Non-pigmented ciliary epithelial cell (primary cell): ENCODE measurements around the gene RCAN2.

Source experiments
- DNase-seq: peaks from one replicate; pipeline ENCODE4 v3.0.0-alpha.2; 2010; ENCODE audit warnings: low read depth

Gene RCAN2

DNA sequence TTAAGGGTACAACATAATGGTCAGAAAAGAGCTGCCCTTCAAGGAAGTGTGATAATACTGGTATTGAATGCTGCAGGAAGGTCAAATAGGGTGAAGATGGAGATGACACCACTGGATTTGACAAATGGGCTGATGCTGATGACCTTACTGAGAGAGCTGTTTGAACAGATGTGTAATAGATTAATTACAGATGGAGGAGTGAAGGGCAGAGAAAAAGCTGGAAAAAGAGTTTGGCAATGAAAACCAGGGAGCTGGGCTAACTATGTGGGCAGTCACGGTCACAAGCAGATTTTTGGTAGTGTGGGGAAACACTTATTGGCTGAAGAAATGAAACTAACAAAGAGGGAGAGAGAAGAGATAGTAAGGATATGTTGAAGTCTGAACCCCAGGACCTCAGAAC is 236.9 kb downstream of the RCAN2 start:
- DNase-seq: no peak

DNA sequence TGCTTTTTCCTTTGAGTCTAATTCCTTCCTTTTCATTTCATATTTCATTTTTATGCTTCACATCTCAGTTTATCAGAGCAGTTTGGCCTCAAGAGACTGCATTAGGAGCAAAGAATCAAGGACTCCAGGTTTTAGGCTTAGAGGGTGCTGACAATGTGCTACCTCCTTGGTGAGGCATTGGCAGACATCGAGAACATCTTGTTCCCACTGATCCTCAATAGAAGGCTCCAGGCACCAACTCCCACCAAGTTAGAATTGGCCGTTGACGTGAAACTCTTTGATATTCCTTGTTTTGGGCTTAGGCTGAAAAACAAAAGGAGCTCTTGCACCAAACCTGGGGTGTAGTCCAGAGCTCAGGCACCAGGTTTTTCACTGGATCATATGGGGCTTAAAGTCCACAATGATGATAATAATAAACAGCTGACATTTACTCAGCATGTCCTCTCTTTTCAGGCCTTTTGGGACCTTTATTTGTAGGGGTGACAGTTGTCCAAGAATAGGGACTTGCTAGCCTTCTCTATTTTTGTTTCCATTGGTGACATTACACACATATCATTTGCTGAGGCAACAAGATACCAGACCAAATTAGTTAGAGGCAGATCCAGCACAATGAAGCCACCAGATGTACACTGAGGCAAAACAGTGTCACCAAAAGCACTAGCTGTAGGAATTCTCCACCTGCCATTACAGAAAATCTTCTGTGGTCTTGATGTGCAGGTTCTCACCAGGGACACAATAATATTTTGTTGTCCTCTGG is 239.5 kb downstream of the RCAN2 start:
- no peak for DNase-seq

DNA sequence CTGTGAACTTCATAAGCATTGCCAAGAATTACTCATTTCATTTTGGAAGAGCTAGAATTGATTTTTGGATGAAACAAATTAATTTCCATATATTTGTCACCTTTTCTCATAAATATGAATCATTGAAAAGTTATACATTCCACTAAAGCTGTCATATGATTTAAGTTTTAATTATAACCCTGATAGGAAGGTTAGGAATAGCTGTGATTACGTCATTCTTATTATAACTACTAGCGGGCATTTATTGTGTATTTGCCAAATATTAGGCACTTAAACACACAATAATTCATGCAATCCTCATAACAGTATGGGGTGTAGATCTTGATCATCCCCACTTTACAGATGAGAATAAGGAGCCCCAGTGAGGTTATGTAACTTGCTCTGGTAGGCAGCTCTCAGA is 243.1 kb downstream of the RCAN2 start:
- no peak for DNase-seq

DNA sequence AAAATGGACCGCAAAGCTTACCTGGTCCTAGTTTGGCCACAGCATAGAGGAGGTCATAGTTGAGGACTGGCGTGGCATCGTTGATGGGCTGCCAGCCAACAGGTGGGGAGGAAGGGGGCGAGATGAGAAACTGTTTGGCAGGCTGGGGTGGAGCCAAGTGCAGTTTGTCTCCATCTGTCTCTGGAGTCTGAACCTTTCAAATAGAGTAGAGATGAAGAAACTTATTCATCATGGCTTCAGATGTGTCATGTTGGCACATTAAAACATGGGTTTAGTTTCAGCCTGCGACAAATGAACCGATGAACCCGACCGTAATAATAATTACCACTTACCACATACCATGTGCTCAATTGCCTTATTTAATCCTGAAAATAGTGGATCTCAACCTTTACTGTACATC is 244.5 kb downstream of the RCAN2 start:
- no peak for DNase-seq

DNA sequence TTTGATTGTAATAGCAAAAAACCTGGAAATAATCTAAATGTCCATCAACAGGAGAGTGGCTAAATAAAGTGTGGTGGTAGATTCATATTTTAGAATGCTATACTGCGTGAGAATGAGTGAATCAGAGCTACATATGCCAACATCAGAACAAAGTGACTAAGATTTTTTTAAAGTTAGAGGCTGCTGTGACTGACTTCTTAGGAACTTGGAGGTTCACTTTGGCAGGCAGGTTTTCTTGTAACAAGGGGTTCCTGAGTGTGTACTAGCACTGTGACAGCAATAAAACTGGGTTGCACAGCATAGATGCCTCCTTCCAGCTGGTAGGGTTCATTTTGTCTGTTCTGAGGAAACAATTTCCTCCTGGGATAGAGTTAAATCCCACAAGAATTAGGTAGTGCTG is 245.2 kb downstream of the RCAN2 start:
- DNase-seq: no peak

DNA sequence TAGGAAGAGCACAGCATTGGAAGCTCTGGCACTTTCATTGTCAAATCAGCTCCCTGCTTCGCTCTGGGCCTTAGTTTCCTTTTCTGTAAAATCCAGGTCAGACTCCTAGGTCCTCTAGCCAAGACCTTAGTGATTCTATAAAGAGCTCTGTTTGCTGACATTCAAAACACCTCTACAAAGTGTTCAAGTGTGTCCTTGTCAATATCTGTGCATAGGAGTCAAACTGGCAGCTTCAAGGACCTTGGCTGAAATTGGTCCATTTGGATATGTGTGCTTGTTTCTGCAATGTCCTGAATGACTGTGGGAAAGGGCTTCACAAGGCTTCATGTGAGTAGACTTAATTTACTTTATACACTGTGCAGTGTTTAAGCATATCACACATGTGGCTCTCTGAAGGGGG is 246.6 kb downstream of the RCAN2 start:
- no peak for DNase-seq

DNA sequence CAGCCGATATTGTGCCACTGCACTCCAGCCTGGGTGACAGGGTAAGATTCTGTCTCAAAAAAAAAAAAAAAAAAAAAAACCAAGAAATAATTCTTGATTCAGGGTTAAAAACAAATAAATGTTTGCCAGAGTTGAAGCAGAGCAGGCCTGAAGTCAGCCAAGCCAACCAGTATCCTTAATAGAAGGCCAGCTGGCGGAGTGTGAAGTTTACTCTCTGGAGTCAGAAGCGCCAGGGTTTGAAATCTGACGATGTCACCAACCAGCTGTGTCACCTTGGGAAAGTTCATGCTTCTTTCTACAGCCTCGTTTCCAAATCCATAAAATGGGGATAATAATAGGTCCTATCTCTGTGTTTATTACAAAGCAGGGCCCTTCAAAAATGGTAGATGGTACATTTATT is 247.5 kb downstream of the RCAN2 start:
- no peak for DNase-seq

DNA sequence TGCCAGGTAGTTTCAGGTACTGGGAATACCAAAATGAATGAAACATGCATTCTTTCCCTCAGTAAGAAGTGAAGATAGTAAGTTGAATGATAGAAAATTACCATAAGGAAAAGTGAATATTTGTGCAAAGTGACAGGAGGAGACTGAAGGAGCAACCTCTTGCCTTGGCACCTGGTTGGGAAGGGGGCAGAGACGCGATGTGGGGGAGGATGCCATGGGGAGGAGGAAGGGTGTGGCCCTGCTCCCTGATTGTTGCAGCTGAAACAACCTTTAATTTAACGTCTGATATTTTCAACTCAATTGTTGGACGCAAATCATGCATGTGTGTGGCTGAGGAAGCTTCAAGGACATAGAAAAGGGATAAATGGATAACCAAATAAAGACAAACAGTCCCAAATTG is 248.3 kb downstream of the RCAN2 start:
- no peak for DNase-seq

DNA sequence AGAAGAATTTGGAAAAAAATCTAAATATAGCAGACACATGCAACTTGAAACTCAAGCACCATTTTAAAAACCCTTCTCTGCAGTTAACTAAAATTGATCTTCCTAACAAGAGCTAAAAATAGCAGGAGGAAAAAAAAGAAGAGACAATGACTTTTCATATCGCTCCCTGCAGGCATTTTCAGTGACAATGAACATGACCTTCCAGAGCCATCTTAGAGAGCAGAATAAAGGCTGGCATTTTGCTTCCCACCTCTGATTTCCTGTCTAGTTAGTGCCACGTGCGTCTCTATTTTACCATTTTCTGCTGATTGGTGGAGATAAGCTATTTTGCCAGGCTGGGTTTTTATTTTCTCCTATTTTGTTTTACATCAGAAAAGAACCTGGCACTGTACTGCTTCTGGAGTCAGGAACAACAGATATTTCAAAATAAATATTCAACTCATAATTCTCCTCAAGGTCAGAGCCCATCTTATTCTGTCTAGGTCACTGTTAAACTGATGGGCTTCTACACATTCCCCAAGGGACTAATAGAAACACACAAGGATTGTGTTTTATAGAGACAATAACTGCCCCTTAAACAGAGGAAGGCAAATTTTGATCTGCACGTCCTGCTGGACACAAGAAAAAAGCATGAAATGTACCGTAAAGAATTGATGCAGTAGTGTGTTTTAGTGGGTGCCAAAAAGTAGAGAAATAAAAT is 250.2 kb downstream of the RCAN2 start:
- no peak for DNase-seq

DNA sequence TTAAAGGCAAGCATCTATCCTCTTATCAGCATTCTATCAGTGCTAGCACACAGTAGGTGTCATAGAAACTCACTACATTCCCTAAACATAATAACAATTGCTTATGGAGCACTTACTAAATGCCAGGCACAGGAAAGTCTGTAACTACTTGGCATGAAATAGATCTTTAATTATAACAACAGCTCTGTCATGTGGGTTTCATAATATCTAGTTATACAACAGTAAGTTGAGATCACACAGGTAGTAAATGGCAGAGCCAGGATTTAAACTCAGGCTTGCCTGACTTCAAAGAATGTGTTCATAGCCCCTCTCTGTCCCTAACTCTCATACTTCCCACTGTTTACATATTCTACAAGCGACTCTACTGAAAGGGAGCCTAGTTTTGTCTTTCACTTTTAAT is 254.5 kb downstream of the RCAN2 start:
- no peak for DNase-seq

DNA sequence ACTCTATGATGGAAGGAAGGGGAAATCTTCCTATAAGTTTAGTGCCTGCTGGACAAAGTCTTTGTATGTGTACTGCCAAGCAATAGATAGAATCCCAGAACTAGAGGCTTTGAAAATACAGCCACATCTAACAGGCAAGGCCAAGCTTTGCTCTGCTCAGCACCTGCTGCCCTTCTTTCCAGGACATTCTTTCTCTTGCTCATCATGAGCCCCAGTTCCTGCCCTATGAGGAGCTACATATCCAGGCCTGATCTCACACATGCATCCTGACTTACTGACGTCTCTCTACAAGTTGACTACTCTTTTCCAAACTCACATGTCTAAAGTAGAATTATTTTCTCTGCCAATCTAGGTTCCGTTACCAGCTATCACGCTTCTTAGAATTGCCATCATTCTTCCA is 256.0 kb downstream of the RCAN2 start:
- no peak for DNase-seq

DNA sequence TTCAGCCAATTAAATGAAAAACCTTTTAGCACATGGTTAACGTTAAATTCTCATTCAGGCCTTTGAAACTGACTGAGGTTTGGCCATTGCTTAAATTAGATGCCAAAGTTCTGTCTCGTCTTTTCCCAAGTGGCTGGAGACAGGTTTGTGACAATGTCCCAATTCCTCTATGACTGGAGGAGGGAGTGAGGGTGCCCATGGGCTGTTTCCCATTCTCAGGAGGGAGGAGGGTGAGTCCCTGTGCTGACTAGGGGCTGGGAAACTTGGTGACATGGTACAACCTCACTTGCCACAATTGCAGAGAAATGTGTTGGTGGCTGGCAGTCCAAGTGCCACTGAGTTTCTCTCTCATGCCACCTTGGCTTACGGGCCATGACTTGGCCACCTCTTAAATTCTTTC is 256.5 kb downstream of the RCAN2 start:
- no peak for DNase-seq

DNA sequence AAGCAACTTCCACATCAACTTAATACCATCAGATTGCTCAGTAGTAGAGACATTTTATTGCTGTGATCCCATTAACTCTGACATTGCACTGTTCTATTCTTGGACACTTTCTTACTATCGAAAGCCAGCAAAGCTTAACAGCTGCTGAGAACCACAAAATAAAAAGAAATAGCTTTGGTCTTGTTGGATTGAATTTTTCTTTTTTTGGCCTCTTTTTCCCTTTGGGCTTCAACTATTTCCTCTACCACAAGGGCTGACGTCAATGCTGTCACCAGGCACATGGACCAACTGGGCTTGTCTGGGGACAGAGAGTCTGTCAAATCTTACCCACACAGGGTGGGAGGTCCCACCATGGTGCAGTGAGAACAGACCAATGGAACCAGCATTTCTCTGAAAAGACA is 257.1 kb downstream of the RCAN2 start:
- DNase-seq: no peak

DNA sequence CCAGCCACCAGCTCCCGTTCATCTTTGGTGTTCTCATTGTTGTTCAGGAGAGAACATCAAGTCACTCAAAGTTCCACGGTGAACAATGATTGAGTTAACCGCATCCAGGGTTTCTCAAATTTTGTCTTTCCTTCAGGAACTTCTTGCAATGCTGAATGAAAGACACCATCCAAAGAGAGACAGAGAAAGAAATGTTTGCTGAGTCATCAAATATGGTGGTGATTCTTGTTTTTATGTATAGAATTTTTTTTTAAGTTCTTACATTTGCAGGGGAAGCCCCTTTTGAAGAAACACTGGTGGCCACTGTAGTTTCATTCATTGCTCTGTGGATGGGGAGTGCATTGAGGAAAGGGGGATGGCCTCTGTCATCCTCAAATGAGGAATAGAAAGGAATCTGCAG is 258.1 kb downstream of the RCAN2 start:
- no peak for DNase-seq

DNA sequence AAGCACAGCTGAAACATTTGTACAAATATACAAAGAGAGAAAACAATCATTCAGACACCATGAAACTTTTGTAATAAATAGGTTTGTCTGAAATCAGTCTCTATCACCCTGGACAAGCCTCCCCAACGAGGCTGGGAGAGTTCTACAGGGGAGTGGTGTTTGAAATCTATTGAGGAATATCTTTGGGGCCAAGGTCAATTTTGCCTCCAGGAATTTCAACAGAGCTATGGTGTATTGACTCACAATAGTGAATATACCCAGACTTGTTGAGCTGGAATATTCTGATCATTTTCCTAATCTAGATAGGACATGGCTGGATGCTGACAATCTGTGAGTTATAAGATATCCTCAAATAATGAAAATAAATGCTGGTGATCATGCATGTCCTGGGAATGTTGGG is 269.0 kb downstream of the RCAN2 start:
- DNase-seq: no peak

DNA sequence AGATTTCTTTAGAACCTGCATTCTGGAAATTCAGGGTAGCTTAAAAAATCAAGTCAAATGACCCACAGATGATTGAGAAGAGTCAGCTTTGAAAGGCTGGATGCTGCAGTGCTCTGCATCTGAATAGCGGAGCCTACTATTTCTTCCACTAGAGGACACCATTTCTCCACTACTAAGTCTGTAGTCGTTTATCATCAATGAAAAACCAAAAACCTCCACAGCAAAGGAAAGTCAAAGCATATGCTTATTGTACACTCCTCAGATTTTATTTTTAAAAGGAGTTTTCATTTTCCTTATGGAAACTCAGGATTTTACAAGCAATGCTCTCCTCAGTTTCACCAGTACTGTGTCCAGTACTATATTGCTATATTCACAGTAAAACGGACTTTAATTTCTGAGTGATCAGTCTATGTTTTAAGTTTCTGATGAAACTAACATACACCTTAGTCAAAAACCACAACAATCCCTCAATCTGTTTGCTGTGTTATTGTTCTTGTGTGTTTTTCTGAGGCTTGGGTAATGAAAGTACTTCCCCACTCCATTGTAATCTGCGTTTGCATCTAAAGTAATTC is 269.9 kb downstream of the RCAN2 start:
- no peak for DNase-seq

DNA sequence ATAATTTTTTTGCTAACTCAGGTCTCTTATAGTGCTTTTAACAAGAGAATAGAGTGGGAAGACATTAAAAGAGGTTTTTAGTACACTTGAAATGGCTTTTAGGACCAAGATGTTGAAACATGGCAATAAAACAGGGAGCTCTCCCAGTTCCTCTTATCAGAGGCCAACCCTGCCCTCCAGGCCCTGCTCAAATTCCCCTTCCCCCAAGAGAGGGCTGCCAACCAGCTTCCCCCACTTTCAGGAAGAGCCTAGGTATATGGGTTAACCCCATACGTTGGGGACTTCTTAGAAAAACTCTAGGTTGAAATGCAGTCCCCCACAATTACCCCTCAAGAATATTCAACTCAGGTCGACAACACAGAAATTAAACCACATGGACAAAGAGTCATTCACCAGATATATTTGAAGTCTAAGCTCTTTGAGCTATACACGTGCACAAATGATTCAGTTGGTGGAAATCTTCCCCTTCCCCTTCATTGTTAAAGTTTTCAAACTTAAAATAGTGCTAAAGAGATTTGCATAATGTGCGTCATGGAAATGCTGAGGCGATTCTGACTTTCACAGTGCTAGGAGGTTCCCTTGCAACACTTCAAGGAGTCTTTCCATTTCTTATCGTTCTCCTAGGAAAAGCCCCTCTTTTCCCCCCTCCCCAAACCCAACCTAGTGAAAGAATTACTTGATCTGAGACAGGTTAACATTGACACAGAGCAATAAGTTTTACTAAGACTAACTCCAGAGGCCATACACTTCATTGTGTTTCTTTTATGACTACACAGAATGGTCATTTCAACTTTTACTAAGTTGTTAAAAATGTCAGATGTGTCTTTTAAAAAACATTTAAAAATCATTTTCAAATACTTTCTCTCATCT is 270.7 kb downstream of the RCAN2 start:
- no peak for DNase-seq

DNA sequence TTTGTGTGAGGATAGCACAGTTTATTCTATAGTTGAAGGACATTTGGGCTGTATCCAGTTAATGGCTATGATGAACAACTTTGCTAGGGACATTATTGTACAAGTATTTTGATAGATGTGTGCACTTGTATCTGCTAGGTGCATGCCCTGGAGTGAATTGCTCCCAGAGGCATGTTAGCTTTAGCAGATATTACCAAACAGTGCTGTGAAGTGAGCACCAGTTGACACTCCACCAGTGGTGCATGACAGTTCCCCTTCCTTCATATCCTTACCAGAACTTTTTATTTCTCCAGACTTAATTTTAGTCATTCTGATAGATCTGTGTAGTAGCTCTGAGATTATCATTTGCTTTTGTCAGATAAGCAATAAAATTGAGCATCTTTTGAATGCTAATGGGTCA is 271.6 kb downstream of the RCAN2 start:
- DNase-seq: no peak

DNA sequence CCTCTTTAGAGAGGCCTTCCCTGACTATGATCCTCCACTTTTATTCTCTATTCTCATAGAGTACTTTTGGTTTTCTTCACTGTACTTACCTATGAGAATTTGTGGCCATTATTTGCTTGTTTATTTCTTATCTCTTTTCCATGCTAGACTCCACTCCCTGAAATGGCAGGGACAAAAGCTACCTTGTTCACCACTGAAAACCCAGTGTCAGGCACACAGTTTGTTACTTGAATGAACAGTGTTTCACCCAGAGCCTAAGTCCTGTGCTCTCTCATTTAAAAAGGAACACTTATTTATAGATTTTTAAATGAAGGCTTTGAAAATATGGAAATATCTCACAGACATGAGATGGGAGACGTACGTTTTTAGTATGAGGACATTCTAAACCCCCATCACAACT is 272.8 kb downstream of the RCAN2 start:
- DNase-seq: no peak

DNA sequence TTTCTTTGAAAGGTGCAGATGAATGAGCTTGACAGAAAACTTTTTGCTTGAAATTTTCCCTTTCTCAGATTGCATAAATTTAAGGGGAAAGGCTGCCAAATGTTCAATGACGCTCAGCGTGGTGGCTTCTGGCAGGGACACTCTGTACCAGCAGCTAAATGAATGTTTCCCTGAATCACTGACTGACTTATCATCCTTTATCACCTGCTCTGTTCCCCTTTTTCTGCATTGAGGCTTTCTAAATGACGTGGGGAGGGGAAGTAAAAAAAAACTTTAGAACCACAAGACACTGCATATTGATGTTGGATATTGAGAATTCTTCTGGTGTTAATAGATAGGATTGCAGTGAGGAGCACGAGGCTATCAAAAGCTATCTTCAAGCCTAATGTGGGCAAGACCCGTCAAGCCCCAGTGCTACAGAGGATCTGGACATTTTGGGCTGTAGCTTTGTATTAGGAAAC is 273.5 kb downstream of the RCAN2 start:
- no peak for DNase-seq

DNA sequence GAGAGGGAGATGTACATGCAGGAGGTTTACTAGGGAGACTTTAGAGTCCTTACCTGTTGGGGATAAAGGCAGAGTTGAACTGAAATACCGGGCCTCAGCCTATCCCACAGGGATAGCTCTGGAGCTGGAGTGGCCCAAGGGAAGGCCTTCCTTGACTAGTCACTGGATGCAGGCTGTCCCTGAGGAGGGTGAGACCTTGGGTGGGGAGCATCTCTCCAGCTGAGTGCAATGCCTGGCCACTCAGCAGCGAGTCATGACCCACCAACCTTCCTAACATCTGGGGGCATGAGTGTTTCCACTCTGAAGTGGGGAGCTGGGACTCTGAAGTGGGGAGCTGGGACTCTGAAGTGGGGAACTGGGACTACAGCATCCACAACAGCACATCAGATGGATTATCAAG is 274.4 kb downstream of the RCAN2 start:
- no peak for DNase-seq

DNA sequence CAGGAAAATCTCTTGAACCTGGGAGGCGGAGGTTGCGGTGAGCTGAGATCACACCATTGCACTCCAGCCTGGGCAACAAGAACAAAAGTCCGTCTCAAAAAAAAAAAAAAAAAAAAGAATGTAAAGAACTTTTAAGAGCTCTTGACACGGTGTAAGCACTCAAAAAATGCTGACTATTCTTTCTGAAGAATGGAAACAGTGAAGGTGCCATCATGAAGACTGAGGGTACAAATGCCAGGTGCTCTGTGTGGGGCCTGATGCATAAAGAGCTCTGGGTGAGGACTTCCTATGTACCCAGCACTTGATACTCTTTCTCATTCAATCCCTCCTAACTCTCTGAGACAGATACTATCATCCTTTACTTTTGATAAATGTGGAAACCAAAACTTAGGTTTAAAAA is 275.5 kb downstream of the RCAN2 start:
- no peak for DNase-seq

DNA sequence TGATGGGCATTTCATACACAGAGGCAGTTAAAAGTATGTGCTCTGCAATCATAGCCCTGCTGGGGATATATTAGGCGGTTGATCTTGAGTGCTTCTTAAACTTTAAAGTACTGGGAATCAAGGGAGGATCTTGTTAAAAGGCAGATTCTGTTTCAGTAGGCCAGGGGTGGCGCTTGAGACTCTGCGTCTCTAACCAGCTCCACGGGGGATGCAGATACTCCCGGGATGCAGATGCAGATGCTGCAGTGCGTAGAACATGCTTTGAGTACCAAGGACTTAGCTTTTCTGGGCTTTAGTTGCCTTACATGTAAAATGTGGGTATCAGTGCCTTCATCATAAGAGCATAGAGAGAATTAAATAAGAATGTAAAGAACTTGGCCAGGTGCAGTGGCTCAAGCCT is 276.0 kb downstream of the RCAN2 start:
- DNase-seq: no peak
